Naive thymus-derived CD4-positive, alpha-beta T cell (primary cell): ENCODE data around the gene IZUMO1. TPM values are rescaled to one million over a fixed set of nuclear protein-coding genes. Genes with fewer than 3 reads are reported as not detected.

Source experiments
- ATAC-seq: fragments of 150-1000 bp; cut with Tn5 transposase; 2 replicates; pipeline ENCODE4 v1.10.0; 2021; ENCODE audit warnings: mild to moderate bottlenecking, moderate library complexity
- CTCF ChIA-PET: fragments of 350-600 bp; sonication (Branson Sonifier 250); formaldehyde crosslinking; loops from one replicate; lab custom pipeline; 2021; ENCODE audit warnings: antibody characterized with exemption; lab: Charles Lee
- POLR2A ChIA-PET: fragments of 350-600 bp; sonication (Branson Sonifier 250); formaldehyde crosslinking; loops from one replicate; lab custom pipeline; 2021; ENCODE audit warnings: antibody characterized with exemption, inconsistent platforms; lab: Charles Lee
- DNase-seq, 9 donors: peaks; one replicate each; pipeline versions ENCODE4 v3.0.0 to v3.0.0-alpha.2; 2020 to 2022; ENCODE audit warnings: mixed read lengths in 1 of 9
- H3K27ac ChIP-seq: one replicate; pipeline ENCODE4 v1.7.0; 2013; ENCODE audit warnings: mild to moderate bottlenecking, low read depth, low read length, moderate library complexity
- H3K27me3 ChIP-seq, 2 donors: one replicate each; pipeline ENCODE4 v1.7.0; 2013; ENCODE audit warnings: low read length in 2 of 2, mild to moderate bottlenecking in 2 of 2, moderate library complexity in 2 of 2; ENCODE audit not compliant: control insufficient read depth in 2 of 2, insufficient read depth in 2 of 2
- H3K36me3 ChIP-seq, 3 experiments: 1 replicate in 2 of 3; 2 replicates in 1 of 3; pipeline ENCODE4 v1.7.0; 2013; ENCODE audit warnings: low read length in 3 of 3, mild to moderate bottlenecking in 3 of 3, moderate library complexity in 1 of 3; ENCODE audit not compliant: insufficient read depth in 3 of 3, control insufficient read depth in 2 of 3
- H3K4me1 ChIP-seq, 2 donors: one replicate each; pipeline ENCODE4 v1.7.0; 2013; ENCODE audit warnings: low read length in 2 of 2, mild to moderate bottlenecking in 2 of 2, moderate library complexity in 1 of 2; ENCODE audit not compliant: control insufficient read depth in 2 of 2, insufficient read depth in 2 of 2
- H3K4me3 ChIP-seq: 2 replicates; pipeline ENCODE4 v1.7.0; 2013; ENCODE audit warnings: mild to moderate bottlenecking, low read length
- H3K9me3 ChIP-seq, 3 experiments: 1 replicate in 2 of 3; 2 replicates in 1 of 3; pipeline ENCODE4 v1.7.0; 2013; ENCODE audit warnings: low read length in 3 of 3; ENCODE audit not compliant: control insufficient read depth in 2 of 3
- H3K27ac Mint-ChIP-seq, 9 donors: one replicate each; pipeline ENCODE4 v1.8.0; 2020 to 2022; ENCODE audit warnings: mixed read lengths in 9 of 9, mild to moderate bottlenecking in 8 of 9, moderate library complexity in 5 of 9, inconsistent platforms in 2 of 9
- H3K27me3 Mint-ChIP-seq, 5 donors: one replicate each; pipeline ENCODE4 v1.8.0; 2021 to 2022; ENCODE audit warnings: mixed read lengths in 5 of 5, mild to moderate bottlenecking in 1 of 5
- H3K36me3 Mint-ChIP-seq, 5 donors: one replicate each; pipeline ENCODE4 v1.8.0; 2020 to 2022; ENCODE audit warnings: mixed read lengths in 5 of 5, mild to moderate bottlenecking in 3 of 5, inconsistent platforms in 1 of 5
- H3K4me1 Mint-ChIP-seq, 7 donors: one replicate each; pipeline ENCODE4 v1.8.0; 2020 to 2022; ENCODE audit warnings: mixed read lengths in 7 of 7, mild to moderate bottlenecking in 3 of 7, inconsistent platforms in 1 of 7
- H3K4me3 Mint-ChIP-seq, 10 donors: one replicate each; pipeline ENCODE4 v1.8.0; 2020 to 2022; ENCODE audit warnings: mild to moderate bottlenecking in 10 of 10, mixed read lengths in 10 of 10, moderate library complexity in 6 of 10, inconsistent platforms in 2 of 10
- H3K9me3 Mint-ChIP-seq, 11 donors: one replicate each; pipeline ENCODE4 v1.8.0; 2020 to 2022; ENCODE audit warnings: mixed read lengths in 11 of 11, mild to moderate bottlenecking in 4 of 11, inconsistent platforms in 1 of 11, moderate library complexity in 1 of 11
- intact Hi-C, 2 donors: fragments of 100-400 bp; cut with micrococcal nuclease; formaldehyde crosslinking; loops; one replicate each; pipeline ENCODE4 v1.15.1; 2023
- polyA plus RNA-seq, 2 donors: library from polyadenylated mRNA; unstranded; fragments of 300-500 nt; fragmentation: Illumina TruSeq; gene quantifications; one replicate each; pipeline ENCODE4 v1.2.3, GENCODE V29; 2021
- total RNA-seq, 6 experiments: library from RNA in 5 of 6; stranded (reverse) in 5 of 6; gene quantifications; 1 replicate in 5 of 6; 2 replicates in 1 of 6; pipeline ENCODE4 v1.2.3 and lab custom pipeline; 2021 to 2026

Gene IZUMO1
- not detected for total RNA-seq
- not detected for polyA plus RNA-seq
- not detected for total RNA-seq (lab: John Stamatoyannopoulos, UW)

GRCh38 chr19:48746738-48747575 lies at the start of gene IZUMO1:
TSS of gene IZUMO1 (minus strand) at chr19:48746909. CDS start at chr19:48745859, 1,050 bp downstream.
- DNase-seq, result peak in 8 of 9 donors; percentile 31 to 65 (median 49)
- Mint-ChIP-seq H3K27ac (peak within 1 kb of the TSS in 3 of 9 donors; percentile 51 to 61 (median 53)), H3K4me3 (peak within 1 kb of the TSS in 4 of 10 donors; percentile 16 to 55 (median 41)), H3K4me1 (peaks cover 5 to 33% (median 11%) of the 10 kb centered on the region in 7 donors), H3K27me3 (peaks cover 6 to 19% (median 12%) of the 10 kb centered on the region in 5 donors), H3K36me3 (no peaks in the 10 kb centered on the region), H3K9me3 (peaks cover 0 to 3% (median 0%) of the 10 kb centered on the region in 11 donors)
- Histone ChIP-seq H3K27ac (no peak within 1 kb of the TSS), H3K4me3 (no peak within 1 kb of the TSS), H3K4me1 (peaks cover under 1 to 5% of the 10 kb centered on the region in 2 donors), H3K9me3 (no peaks in the 10 kb centered on the region), H3K36me3 (no peaks in the 10 kb centered on the region), H3K27me3 (peaks cover 0 to 2% of the 10 kb centered on the region in 2 donors)
- peak; percentile 85 for ATAC-seq
- POLR2A ChIA-PET, result interaction anchor here (0.9 to 1.4 kb wide), 2 partner anchors 22 to 72 kb away, joined by 3 to 4 read pairs; no protein-coding TSS in a partner anchor
- CTCF ChIA-PET, result interaction anchor here (0.5 to 0.7 kb wide), 4 partner anchors 31 to 394 kb away, joined by 3 to 5 read pairs (median 3); no protein-coding TSS in a partner anchor
- intact Hi-C loops, result no loop called here

DNA sequence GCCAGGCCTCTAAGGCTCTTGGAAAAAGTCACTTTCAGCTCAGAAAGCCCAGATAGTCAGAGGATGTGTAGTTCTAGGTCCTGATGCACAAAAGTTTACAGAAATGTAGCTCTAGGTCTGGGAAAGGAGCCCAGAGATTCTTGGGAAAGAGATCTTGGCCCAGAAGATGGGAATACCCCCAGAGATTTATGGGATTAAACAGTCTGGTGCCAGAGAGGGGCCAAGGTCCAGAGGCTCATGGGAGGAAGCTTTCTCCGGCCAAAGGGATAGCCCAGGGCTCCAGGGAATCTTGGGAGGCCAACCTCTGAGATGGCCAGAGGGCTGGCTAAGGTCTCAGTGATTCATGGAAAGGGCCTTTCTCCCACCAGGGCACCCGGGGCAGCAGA lies 49.0 kb upstream of the IZUMO1 start:
- POLR2A ChIA-PET, result interaction anchor here (0.6 to 1.7 kb wide), 12 partner anchors 11 to 429 kb away, joined by 3 to 12 read pairs (median 4); partner anchors contain the start of genes BCAT2, CA11, FTL and PPP1R15A
- Histone ChIP-seq H3K4me3 (peak overlapping the region; percentile 96), H3K27me3 (no peaks in the 10 kb centered on the region)

GRCh38 chr19:48795055-48795684 lies 48.5 kb upstream of the IZUMO1 start:
- Mint-ChIP-seq H3K27me3 (no peaks in the 10 kb centered on the region), H3K27ac (peak overlapping the region; percentile 83 to 95 (median 93)), H3K4me1 (peaks cover 5 to 13% (median 7%) of the 10 kb centered on the region in 7 donors), H3K4me3 (peak overlapping the region; percentile 74 to 99 (median 94)), H3K36me3 (peaks cover 0 to 1% (median 0%) of the 10 kb centered on the region in 5 donors), H3K9me3 (no peaks in the 10 kb centered on the region)
- H3K4me3 ChIP-seq, result peak overlapping the region; percentile 96
- peak; percentile 72 to 87 (median 84) for DNase-seq
- no peaks in the 10 kb centered on the region for H3K36me3 ChIP-seq
- ATAC-seq, result peak; percentile 99
- H3K27me3 ChIP-seq, result no peaks in the 10 kb centered on the region
- intact Hi-C loops, result loop anchor here (1.0 to 10.0 kb wide), 13 partner anchors 11 to 350 kb away; partner anchors contain the start of genes BCAT2 (in 2 of the 2), CA11 (in 1 of the 2), FTL (in 1 of the 2) and GYS1 (in 1 of the 2)
- no peaks in the 10 kb centered on the region for H3K9me3 ChIP-seq
- CTCF ChIA-PET, result interaction anchor here (0.5 to 4.6 kb wide), 26 partner anchors 12 to 1142 kb away, joined by 3 to 50 read pairs (median 4); partner anchors contain the start of genes BCAT2, CA11, HSD17B14 and RUVBL2
- H3K27ac ChIP-seq, result peak overlapping the region; percentile 67
- peaks cover 4 to 6% of the 10 kb centered on the region in 2 donors for H3K4me1 ChIP-seq
- POLR2A ChIA-PET, result interaction anchor here (0.6 to 1.8 kb wide), 13 partner anchors 11 to 429 kb away, joined by 3 to 12 read pairs (median 4); partner anchors contain the start of genes BCAT2, CA11, FTL and PPP1R15A

More for the DNA sequence above, 49.0 kb upstream of the IZUMO1 start:
- no peaks in the 10 kb centered on the region for H3K9me3 ChIP-seq
- peaks cover 4 to 6% of the 10 kb centered on the region in 2 donors for H3K4me1 ChIP-seq
- ATAC-seq (no peak), DNase-seq (no peak)
- H3K27ac ChIP-seq, result peak overlapping the region; percentile 67
- Mint-ChIP-seq H3K27ac (peak overlapping the region; percentile 83 to 95 (median 93)), H3K4me3 (peak overlapping the region; percentile 74 to 99 (median 94)), H3K27me3 (no peaks in the 10 kb centered on the region), H3K9me3 (no peaks in the 10 kb centered on the region), H3K36me3 (peaks cover 0 to 4% (median 0%) of the 10 kb centered on the region in 5 donors), H3K4me1 (peaks cover 5 to 13% (median 7%) of the 10 kb centered on the region in 7 donors)
- H3K36me3 ChIP-seq, result no peaks in the 10 kb centered on the region
- CTCF ChIA-PET, result interaction anchor here (0.5 to 4.6 kb wide), 24 partner anchors 12 to 1142 kb away, joined by 3 to 50 read pairs (median 5); partner anchors contain the start of genes BCAT2, CA11, HSD17B14 and RUVBL2
- intact Hi-C loops, result loop anchor here (1.0 to 10.0 kb wide), 13 partner anchors 11 to 349 kb away; partner anchors contain the start of genes BCAT2 (in 2 of the 2), CA11 (in 1 of the 2), FTL (in 1 of the 2) and GYS1 (in 1 of the 2)

DNA sequence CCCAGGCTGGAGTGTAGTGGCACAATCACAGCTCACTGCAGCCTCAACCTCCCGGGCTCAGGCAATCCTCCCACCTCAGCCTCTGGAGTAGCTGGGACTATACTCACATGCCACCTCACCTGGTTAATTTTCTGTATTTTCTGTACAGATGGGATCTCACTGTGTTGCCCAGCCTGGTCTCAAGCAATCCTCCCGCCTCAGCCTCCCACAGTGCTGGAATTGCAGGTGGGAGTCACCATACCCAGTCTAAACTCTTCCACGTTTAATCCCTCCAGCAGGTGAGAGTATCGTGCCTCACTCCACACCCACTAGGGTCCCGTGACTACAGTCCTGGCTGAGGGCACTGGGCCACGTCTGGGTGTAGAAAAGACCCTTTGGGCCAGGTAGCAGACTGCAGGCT lies 47.6 kb upstream of the IZUMO1 start:
- Mint-ChIP-seq H3K36me3 (no peaks in the 10 kb centered on the region), H3K27ac (peak overlapping the region in 3 of 9 donors; percentile 72 to 95 (median 83)), H3K4me1 (peaks cover 5 to 13% (median 7%) of the 10 kb centered on the region in 7 donors), H3K27me3 (no peaks in the 10 kb centered on the region), H3K4me3 (peak overlapping the region in 8 of 10 donors; percentile 32 to 99 (median 92)), H3K9me3 (no peaks in the 10 kb centered on the region)
- Histone ChIP-seq H3K27me3 (no peaks in the 10 kb centered on the region), H3K4me1 (peaks cover 4 to 6% of the 10 kb centered on the region in 2 donors), H3K9me3 (no peaks in the 10 kb centered on the region), H3K4me3 (no peak overlapping the region), H3K36me3 (no peaks in the 10 kb centered on the region), H3K27ac (no peak overlapping the region)
- ChIA-PET POLR2A (interaction anchor here (0.7 to 1.8 kb wide), 4 partner anchors 12 to 172 kb away, joined by 3 to 6 read pairs (median 4); partner anchors contain the start of gene BCAT2), CTCF (interaction anchor here (0.6 to 4.6 kb wide), 7 partner anchors 16 to 176 kb away, joined by 3 to 50 read pairs (median 10); partner anchors contain the start of genes BCAT2, CA11 and HSD17B14)
- ATAC-seq (no peak), DNase-seq (no peak)
- intact Hi-C loops, result loop anchor here (2.0 to 10.0 kb wide), 4 partner anchors 17 to 351 kb away; partner anchors contain the start of genes BCAT2 (in 1 of the 2), NUCB1 (in 1 of the 2) and PPP1R15A (in 1 of the 2)

DNA sequence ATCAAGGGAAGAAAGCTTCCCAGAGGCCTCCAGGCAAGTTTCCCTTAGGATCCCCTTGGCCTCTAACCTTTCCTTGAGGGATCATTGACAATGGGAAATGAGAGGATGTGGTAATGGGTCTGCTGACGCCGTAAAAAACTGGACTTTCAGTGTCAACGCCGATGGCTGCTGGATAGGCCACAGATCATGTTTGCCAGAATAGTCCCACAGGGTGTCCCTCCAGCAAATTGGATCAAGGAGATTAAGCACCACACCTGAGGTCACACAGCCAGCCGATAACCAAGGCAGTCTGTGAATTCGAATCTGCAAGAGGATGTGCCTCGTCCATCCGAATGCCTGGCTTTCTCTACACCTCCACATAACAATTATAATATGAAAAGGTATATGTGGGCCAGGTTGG lies 46.6 kb upstream of the IZUMO1 start:
- Mint-ChIP-seq H3K27me3 (no peaks in the 10 kb centered on the region), H3K4me3 (peak overlapping the region in 1 of 10 donors; percentile 43), H3K9me3 (no peaks in the 10 kb centered on the region), H3K36me3 (no peaks in the 10 kb centered on the region), H3K27ac (no peak overlapping the region), H3K4me1 (peaks cover 5 to 13% (median 7%) of the 10 kb centered on the region in 7 donors)
- Histone ChIP-seq H3K9me3 (no peaks in the 10 kb centered on the region), H3K4me3 (no peak overlapping the region), H3K36me3 (no peaks in the 10 kb centered on the region), H3K27ac (no peak overlapping the region), H3K4me1 (peaks cover 4 to 6% of the 10 kb centered on the region in 2 donors), H3K27me3 (no peaks in the 10 kb centered on the region)
- CTCF ChIA-PET, result interaction anchor here (1.5 to 4.6 kb wide), 3 partner anchors 43 to 147 kb away, joined by 4 to 50 read pairs (median 29); partner anchors contain the start of genes CA11 and HSD17B14
- DNase-seq (no peak), ATAC-seq (no peak)
- intact Hi-C loops, result loop anchor here in 1 of 2 donors (10.0 kb wide), 1 partner anchor 352 kb away; no protein-coding TSS in a partner anchor
- POLR2A ChIA-PET, result interaction anchor here (0.7 kb wide), 1 partner anchor 28 kb away, joined by 4 read pairs; no protein-coding TSS in a partner anchor
